Nephron (organoid): ENCODE data around the gene TBC1D8.

ENCODE experiments used
- H3K27ac Mint-ChIP-seq, 3 experiments: 2 replicates each; pipeline ENCODE4 v1.8.0; 2020; ENCODE audit warnings: mixed read lengths in 3 of 3, mild to moderate bottlenecking in 2 of 3, moderate library complexity in 1 of 3
- H3K27me3 Mint-ChIP-seq: 2 replicates; pipeline ENCODE4 v1.8.0; 2021; ENCODE audit warnings: low read depth, mild to moderate bottlenecking, moderate library complexity, mixed read lengths
- H3K36me3 Mint-ChIP-seq: 2 replicates; pipeline ENCODE4 v1.8.0; 2020; ENCODE audit warnings: low read depth, mixed read lengths
- H3K4me1 Mint-ChIP-seq: 2 replicates; pipeline ENCODE4 v1.8.0; 2020; ENCODE audit warnings: mixed read lengths
- H3K4me3 Mint-ChIP-seq, 3 experiments: 2 replicates each; pipeline ENCODE4 v1.8.0; 2020; ENCODE audit warnings: mild to moderate bottlenecking in 3 of 3, mixed read lengths in 3 of 3, moderate library complexity in 2 of 3
- H3K9me3 Mint-ChIP-seq: 2 replicates; pipeline ENCODE4 v1.8.0; 2020; ENCODE audit warnings: mixed read lengths
- TF ChIP-seq, protein P1 (sequence below), 3 experiments: fragments of 200-600 bp; sonication (generic); IDR thresholded peaks; one replicate each; pipeline ENCODE4 v1.5.0; 2021; ENCODE audit warnings: antibody characterized with exemption in 3 of 3; ENCODE audit not compliant: unreplicated experiment in 3 of 3

The TBC1D8 gene

DNA sequence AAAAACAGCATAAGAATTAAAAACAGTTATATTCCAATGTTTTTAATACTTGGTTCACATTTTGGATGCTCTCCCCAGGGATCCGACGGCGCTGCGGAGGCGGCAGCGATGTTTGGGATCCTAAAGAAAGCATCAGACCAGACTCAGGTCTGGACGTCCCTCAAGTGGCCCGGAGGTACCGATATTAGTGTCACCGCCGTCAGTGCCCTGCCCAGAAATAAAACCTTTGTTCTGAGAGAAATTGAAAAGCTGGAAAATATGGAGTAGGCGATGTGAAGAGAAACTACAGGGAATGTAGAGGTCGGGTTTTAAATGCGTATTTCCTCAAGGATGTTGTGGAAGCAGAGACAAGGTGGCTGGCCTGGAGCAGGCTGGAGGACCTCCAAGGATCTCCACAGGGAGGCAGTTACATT lies 683 bp upstream of the TBC1D8 start:
- peak overlapping the region; percentile 81 to 86 (median 81) for H3K27ac Mint-ChIP-seq
- peak overlapping the region; percentile 74 to 79 (median 76) for H3K4me3 Mint-ChIP-seq
- H3K36me3 Mint-ChIP-seq, result no peaks in the 10 kb centered on the region
- H3K27me3 Mint-ChIP-seq, result no peaks in the 10 kb centered on the region
- H3K4me1 Mint-ChIP-seq, result peaks cover 64% of the 10 kb centered on the region
- H3K9me3 Mint-ChIP-seq, result no peaks in the 10 kb centered on the region
- TF ChIP-seq, protein P1, sequence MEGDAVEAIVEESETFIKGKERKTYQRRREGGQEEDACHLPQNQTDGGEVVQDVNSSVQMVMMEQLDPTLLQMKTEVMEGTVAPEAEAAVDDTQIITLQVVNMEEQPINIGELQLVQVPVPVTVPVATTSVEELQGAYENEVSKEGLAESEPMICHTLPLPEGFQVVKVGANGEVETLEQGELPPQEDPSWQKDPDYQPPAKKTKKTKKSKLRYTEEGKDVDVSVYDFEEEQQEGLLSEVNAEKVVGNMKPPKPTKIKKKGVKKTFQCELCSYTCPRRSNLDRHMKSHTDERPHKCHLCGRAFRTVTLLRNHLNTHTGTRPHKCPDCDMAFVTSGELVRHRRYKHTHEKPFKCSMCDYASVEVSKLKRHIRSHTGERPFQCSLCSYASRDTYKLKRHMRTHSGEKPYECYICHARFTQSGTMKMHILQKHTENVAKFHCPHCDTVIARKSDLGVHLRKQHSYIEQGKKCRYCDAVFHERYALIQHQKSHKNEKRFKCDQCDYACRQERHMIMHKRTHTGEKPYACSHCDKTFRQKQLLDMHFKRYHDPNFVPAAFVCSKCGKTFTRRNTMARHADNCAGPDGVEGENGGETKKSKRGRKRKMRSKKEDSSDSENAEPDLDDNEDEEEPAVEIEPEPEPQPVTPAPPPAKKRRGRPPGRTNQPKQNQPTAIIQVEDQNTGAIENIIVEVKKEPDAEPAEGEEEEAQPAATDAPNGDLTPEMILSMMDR (IDR thresholded peaks at IDR 0.05; ENCODE audit: unreplicated experiment in 3 of 3), result no peak

DNA sequence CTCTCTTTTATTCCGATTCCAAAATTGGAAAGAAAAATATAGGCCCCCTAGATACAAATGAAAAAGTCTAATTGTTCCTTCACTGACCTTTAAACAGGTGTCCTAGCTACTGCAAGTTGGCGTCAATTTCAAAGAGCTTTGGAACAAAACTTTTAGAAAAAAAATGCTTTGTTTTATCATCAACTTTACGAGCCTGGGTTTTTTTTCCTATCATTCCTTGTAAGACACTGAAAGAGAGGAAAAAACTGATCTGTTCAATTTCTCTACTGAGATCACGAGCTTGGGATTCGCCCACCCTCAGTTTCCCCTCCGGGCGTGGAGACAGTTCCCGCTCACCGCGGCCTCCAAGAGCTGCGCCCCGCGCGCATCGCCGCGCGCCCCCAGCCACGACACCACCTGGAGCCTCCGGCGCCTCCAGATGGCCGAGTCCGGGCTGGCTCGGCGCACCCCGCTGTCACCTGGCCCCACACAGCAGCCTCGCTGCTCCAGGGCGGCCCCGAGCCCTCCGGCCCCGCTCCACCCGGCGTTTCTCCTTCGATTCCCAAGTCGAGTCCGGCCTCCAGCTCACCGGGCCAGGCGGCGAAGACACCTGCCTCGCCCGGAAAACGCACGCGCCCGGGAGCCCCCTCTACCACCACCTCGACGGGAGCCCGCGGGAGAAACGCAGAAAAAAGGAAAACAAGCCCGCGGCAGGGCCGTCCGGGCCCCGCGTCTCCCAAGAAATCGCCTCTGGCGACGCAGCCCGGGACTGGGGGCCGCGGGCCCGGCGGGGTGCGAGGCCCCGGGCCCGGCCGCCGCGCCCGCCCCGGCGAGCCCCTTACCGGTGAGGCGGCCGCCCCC lies 656 bp downstream of the TBC1D8 start:
- Mint-ChIP-seq H3K27me3 (no peaks in the 10 kb centered on the region), H3K4me1 (peaks cover 66% of the 10 kb centered on the region), H3K27ac (peak overlapping the region; percentile 17 to 46 (median 40)), H3K36me3 (no peaks in the 10 kb centered on the region), H3K4me3 (peak overlapping the region; percentile 79 to 82 (median 81)), H3K9me3 (no peaks in the 10 kb centered on the region)
- TF ChIP-seq, protein P1 (IDR thresholded peaks at IDR 0.05; ENCODE audit: unreplicated experiment in 3 of 3), result no peak

DNA sequence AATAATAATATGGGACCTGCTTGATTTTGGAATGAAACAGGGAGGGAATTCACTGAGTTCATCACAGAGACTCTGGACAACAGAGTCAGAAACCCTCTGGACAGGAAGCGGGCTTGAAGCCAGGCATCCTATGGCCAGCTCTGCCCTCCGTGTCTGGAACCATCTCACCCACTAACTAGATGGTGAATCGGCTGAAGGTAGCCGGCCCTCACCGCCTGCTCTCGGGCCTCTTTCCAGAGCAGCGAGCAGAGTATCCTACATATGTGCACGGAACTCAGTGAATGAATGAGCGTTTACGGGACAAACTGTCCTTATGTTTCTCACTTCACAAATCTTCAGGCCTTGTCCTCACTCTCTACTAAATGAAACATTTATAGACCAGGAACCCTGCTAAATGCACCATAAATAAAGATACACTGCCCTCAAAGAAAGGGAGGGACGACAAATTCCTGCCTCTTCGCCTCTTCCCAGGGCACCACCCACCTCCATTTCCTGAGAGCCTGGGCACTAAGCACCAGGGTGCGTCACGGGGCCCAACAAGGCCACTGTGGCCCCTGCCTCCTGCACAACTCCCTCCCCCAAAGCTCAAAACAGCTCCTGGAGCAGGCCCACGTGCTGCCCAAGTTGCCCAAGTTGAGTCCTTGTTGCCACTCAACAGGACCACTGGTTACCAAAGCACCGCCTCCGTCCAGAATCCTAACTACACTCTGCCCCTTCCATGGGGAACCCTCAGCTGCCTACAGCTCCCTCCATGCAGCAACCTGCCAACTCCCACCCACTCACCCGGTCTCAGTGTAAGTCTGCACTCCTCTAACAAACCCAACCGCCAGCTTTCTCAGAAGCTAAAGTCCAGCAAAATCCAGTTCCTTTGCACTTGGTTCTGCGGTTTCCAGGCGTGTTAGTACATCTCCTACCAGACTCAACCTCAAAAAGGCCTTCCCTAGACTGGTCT lies 1.7 kb downstream of the TBC1D8 start:
- H3K27me3 Mint-ChIP-seq, result no peaks in the 10 kb centered on the region
- H3K4me1 Mint-ChIP-seq, result peaks cover 67% of the 10 kb centered on the region
- peak overlapping the region; percentile 78 to 82 (median 81) for H3K4me3 Mint-ChIP-seq
- H3K27ac Mint-ChIP-seq, result peak overlapping the region; percentile 17 to 46 (median 40)
- TF ChIP-seq, protein P1 (IDR thresholded peaks at IDR 0.05; ENCODE audit: unreplicated experiment in 3 of 3), result no peak
- no peaks in the 10 kb centered on the region for H3K36me3 Mint-ChIP-seq
- H3K9me3 Mint-ChIP-seq, result no peaks in the 10 kb centered on the region

DNA sequence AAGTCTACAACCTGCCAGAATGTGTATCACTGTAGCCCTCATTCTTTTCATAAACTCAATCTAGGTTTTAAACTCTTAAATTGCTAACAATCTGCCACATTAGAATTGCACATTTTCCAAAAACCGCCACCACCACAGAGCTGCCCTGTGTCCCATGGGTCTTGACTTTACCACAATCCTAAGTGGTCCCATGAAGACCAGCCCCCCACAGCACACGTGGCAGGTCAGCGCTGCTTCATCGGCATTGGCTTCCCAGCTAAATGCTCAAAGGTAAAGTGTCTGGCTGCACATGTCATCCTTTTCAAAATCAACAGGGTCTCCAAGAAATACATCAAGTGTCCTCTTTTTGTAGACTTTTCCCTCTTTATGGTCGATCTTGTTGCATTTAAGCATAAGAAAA lies 2.4 kb downstream of the TBC1D8 start:
- TF ChIP-seq, protein P1 (IDR thresholded peaks at IDR 0.05; ENCODE audit: unreplicated experiment in 3 of 3), result no peak
- no peaks in the 10 kb centered on the region for H3K27me3 Mint-ChIP-seq
- peak overlapping the region; percentile 78 to 82 (median 81) for H3K4me3 Mint-ChIP-seq
- H3K36me3 Mint-ChIP-seq, result no peaks in the 10 kb centered on the region
- H3K9me3 Mint-ChIP-seq, result no peaks in the 10 kb centered on the region
- H3K4me1 Mint-ChIP-seq, result peaks cover 65% of the 10 kb centered on the region
- H3K27ac Mint-ChIP-seq, result no peak overlapping the region

DNA sequence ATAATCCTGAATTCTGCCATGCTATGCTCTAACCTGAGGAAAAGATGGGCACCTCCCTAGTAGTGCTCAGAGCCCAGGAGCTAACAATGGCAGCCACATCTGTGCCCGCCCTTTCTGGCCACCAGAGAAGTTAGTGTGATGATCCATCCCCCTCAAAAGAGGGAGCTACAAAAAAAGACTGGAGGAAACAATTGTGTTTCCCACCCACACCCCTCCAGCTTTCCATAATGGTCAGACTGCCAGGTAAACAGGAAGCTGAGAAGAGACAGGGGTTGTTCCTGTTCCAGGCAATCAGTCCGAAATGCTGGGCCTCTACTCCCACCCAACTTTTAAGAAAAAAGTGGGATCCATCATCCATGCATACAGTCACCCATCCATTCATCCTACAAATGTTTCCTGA lies 3.2 kb downstream of the TBC1D8 start:
- Mint-ChIP-seq H3K27ac (no peak overlapping the region), H3K4me1 (peaks cover 58% of the 10 kb centered on the region), H3K9me3 (no peaks in the 10 kb centered on the region), H3K36me3 (no peaks in the 10 kb centered on the region), H3K4me3 (peak overlapping the region; percentile 60 to 82 (median 81)), H3K27me3 (no peaks in the 10 kb centered on the region)
- TF ChIP-seq, protein P1 (IDR thresholded peaks at IDR 0.05; ENCODE audit: unreplicated experiment in 3 of 3), result no peak
